Astrocyte (in vitro differentiated cells and primary cell): ENCODE measurements around the gene PCBP3.

Experiments used
- CTCF ChIP-seq: IDR thresholded peaks from 2 replicates; pipeline ENCODE4 v1.5.1; 2011; ENCODE audit warnings: low read depth, mild to moderate bottlenecking, inconsistent platforms, low read length, moderate library complexity; ENCODE audit not compliant: insufficient read depth
- EZH2 ChIP-seq: IDR thresholded peaks from 2 replicates; pipeline ENCODE4 v1.6.1; 2012; ENCODE audit warnings: mild to moderate bottlenecking, low read length, inconsistent platforms; ENCODE audit not compliant: insufficient read depth

- no peak for TF ChIP-seq CTCF
- no peak for TF ChIP-seq EZH2
Observed at GRCh38 chr21:45753445-45753844, 109.9 kb downstream of the PCBP3 start.
